Gastrocnemius medialis (tissue), 4 donors: Measurements from ENCODE around the gene CDKAL1.

Source experiments
- CTCF ChIP-seq, 5 experiments: fragments of 450-650 bp in 3 of 5; fragments of 200-600 bp in 2 of 5; sonication (generic) in 2 of 5; IDR thresholded peaks in 4 of 5; conservative IDR thresholded peaks in 1 of 5; 1 replicate in 4 of 5; 2 replicates in 1 of 5; pipeline ENCODE4 v1.5.1; 2016 to 2019; ENCODE audit warnings: antibody characterized with exemption in 5 of 5, mild to moderate bottlenecking in 3 of 5, moderate library complexity in 3 of 5
- POLR2A ChIP-seq, 2 donors: fragments of 450-650 bp; IDR thresholded peaks; one replicate each; pipeline ENCODE4 v1.6.1; 2017; ENCODE audit warnings: antibody characterized with exemption in 2 of 2, mild to moderate bottlenecking in 2 of 2, moderate library complexity in 2 of 2

- TF ChIP-seq CTCF (IDR thresholded peaks at IDR 0.05 in 4 of 5, conservative IDR thresholded peaks at IDR 0.05 in 1 of 5) (no peak), POLR2A (IDR thresholded peaks at IDR 0.05) (no peak)
These were observed 505.7 kb downstream of the CDKAL1 start for GRCh38 chr6:21039926-21040325.
